Naive thymus-derived CD4-positive, alpha-beta T cell (primary cell): ENCODE measurements around the gene DCUN1D4. TPM values are rescaled to one million over a fixed set of nuclear protein-coding genes. Genes with fewer than 3 reads are reported as not detected.
A peak's percentile ranks its signal among the peaks of the same experiment; 100 is the strongest.

Source experiments
- ATAC-seq: fragments of 150-1000 bp; cut with Tn5 transposase; 2 replicates; pipeline ENCODE4 v1.10.0; 2021; ENCODE audit warnings: mild to moderate bottlenecking, moderate library complexity
- CTCF ChIA-PET: fragments of 350-600 bp; sonication (Branson Sonifier 250); formaldehyde crosslinking; loops from one replicate; lab custom pipeline; 2021; ENCODE audit warnings: antibody characterized with exemption; lab: Charles Lee
- POLR2A ChIA-PET: fragments of 350-600 bp; sonication (Branson Sonifier 250); formaldehyde crosslinking; loops from one replicate; lab custom pipeline; 2021; ENCODE audit warnings: antibody characterized with exemption, inconsistent platforms; lab: Charles Lee
- DNase-seq, 9 donors: peaks; one replicate each; pipeline versions ENCODE4 v3.0.0 to v3.0.0-alpha.2; 2020 to 2022; ENCODE audit warnings: mixed read lengths in 1 of 9
- H3K27ac ChIP-seq: one replicate; pipeline ENCODE4 v1.7.0; 2013; ENCODE audit warnings: mild to moderate bottlenecking, low read depth, low read length, moderate library complexity
- H3K27me3 ChIP-seq, 2 donors: one replicate each; pipeline ENCODE4 v1.7.0; 2013; ENCODE audit warnings: low read length in 2 of 2, mild to moderate bottlenecking in 2 of 2, moderate library complexity in 2 of 2; ENCODE audit not compliant: control insufficient read depth in 2 of 2, insufficient read depth in 2 of 2
- H3K36me3 ChIP-seq, 3 experiments: 1 replicate in 2 of 3; 2 replicates in 1 of 3; pipeline ENCODE4 v1.7.0; 2013; ENCODE audit warnings: low read length in 3 of 3, mild to moderate bottlenecking in 3 of 3, moderate library complexity in 1 of 3; ENCODE audit not compliant: insufficient read depth in 3 of 3, control insufficient read depth in 2 of 3
- H3K4me1 ChIP-seq, 2 donors: one replicate each; pipeline ENCODE4 v1.7.0; 2013; ENCODE audit warnings: low read length in 2 of 2, mild to moderate bottlenecking in 2 of 2, moderate library complexity in 1 of 2; ENCODE audit not compliant: control insufficient read depth in 2 of 2, insufficient read depth in 2 of 2
- H3K4me3 ChIP-seq: 2 replicates; pipeline ENCODE4 v1.7.0; 2013; ENCODE audit warnings: mild to moderate bottlenecking, low read length
- H3K9me3 ChIP-seq, 3 experiments: 1 replicate in 2 of 3; 2 replicates in 1 of 3; pipeline ENCODE4 v1.7.0; 2013; ENCODE audit warnings: low read length in 3 of 3; ENCODE audit not compliant: control insufficient read depth in 2 of 3
- H3K27ac Mint-ChIP-seq, 9 donors: one replicate each; pipeline ENCODE4 v1.8.0; 2020 to 2022; ENCODE audit warnings: mixed read lengths in 9 of 9, mild to moderate bottlenecking in 8 of 9, moderate library complexity in 5 of 9, inconsistent platforms in 2 of 9
- H3K27me3 Mint-ChIP-seq, 5 donors: one replicate each; pipeline ENCODE4 v1.8.0; 2021 to 2022; ENCODE audit warnings: mixed read lengths in 5 of 5, mild to moderate bottlenecking in 1 of 5
- H3K36me3 Mint-ChIP-seq, 5 donors: one replicate each; pipeline ENCODE4 v1.8.0; 2020 to 2022; ENCODE audit warnings: mixed read lengths in 5 of 5, mild to moderate bottlenecking in 3 of 5, inconsistent platforms in 1 of 5
- H3K4me1 Mint-ChIP-seq, 7 donors: one replicate each; pipeline ENCODE4 v1.8.0; 2020 to 2022; ENCODE audit warnings: mixed read lengths in 7 of 7, mild to moderate bottlenecking in 3 of 7, inconsistent platforms in 1 of 7
- H3K4me3 Mint-ChIP-seq, 10 donors: one replicate each; pipeline ENCODE4 v1.8.0; 2020 to 2022; ENCODE audit warnings: mild to moderate bottlenecking in 10 of 10, mixed read lengths in 10 of 10, moderate library complexity in 6 of 10, inconsistent platforms in 2 of 10
- H3K9me3 Mint-ChIP-seq, 11 donors: one replicate each; pipeline ENCODE4 v1.8.0; 2020 to 2022; ENCODE audit warnings: mixed read lengths in 11 of 11, mild to moderate bottlenecking in 4 of 11, inconsistent platforms in 1 of 11, moderate library complexity in 1 of 11
- intact Hi-C, 2 donors: fragments of 100-400 bp; cut with micrococcal nuclease; formaldehyde crosslinking; loops; one replicate each; pipeline ENCODE4 v1.15.1; 2023
- polyA plus RNA-seq, 2 donors: library from polyadenylated mRNA; unstranded; fragments of 300-500 nt; fragmentation: Illumina TruSeq; gene quantifications; one replicate each; pipeline ENCODE4 v1.2.3, GENCODE V29; 2021
- total RNA-seq, 6 experiments: library from RNA in 5 of 6; stranded (reverse) in 5 of 6; gene quantifications; 1 replicate in 5 of 6; 2 replicates in 1 of 6; pipeline ENCODE4 v1.2.3 and lab custom pipeline; 2021 to 2026

DCUN1D4 gene
- total and polyA plus RNA-seq, 7 experiments from 2014 or later: 15.4 to 60.7 (median 31.4) TPM

DNA sequence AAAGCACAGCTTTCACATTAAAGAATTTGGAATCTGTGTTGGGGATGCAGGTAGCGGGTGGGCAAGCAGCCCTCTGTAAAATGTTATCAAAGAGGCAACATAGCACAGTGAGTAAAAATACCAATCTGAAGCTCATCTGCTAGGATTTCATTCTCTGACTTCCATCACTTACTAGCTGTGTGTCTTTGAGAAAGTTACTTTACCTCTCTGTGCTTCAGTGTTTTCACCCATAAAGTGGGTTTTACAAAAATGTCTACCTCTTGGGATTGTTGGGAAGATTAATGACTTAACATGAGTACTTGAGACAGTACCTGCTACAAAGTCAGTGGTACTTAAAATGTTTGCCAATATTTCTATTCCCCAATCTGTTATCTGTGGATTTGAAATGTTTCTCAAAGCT, 7.9 kb upstream of the DCUN1D4 start:
- CTCF ChIA-PET: no interaction called here
- H3K27me3 Mint-ChIP-seq: peaks cover 2 to 6% (median 5%) of the 10 kb centered on the region in 5 donors
- H3K4me1 Mint-ChIP-seq: no peaks in the 10 kb centered on the region
- peaks cover 0 to 1% (median 0%) of the 10 kb centered on the region in 11 donors for H3K9me3 Mint-ChIP-seq
- Histone ChIP-seq H3K36me3 (no peaks in the 10 kb centered on the region), H3K4me3 (no peak overlapping the region), H3K27ac (no peak overlapping the region), H3K9me3 (no peaks in the 10 kb centered on the region), H3K4me1 (no peaks in the 10 kb centered on the region), H3K27me3 (no peaks in the 10 kb centered on the region)
- ATAC-seq (no peak), DNase-seq (no peak)
- H3K36me3 Mint-ChIP-seq: no peaks in the 10 kb centered on the region
- no peak overlapping the region for H3K4me3 Mint-ChIP-seq
- no peak overlapping the region for H3K27ac Mint-ChIP-seq
- intact Hi-C loops: no loop called here
- POLR2A ChIA-PET: no interaction called here

DNA sequence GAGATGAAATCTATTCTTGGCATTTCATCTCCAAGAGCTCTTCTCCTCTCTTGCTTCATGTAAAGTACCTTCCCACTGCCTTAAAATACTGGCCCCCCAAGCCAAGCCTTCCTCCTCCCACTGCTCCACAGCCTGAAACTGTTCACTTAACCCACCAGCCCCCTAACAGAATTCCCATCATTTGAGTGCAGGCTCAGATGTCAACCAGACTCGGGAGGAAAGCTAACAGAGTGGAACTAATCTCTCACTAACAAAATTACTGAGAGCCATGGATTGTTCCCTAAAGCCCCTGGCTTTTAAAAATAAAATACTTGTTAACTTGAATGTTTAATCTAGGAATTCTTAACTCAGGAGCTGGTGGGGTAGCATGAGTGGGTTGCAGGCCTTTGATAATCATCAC, 7.1 kb upstream of the DCUN1D4 start:
- intact Hi-C loops: no loop called here
- no peaks in the 10 kb centered on the region for H3K4me1 Mint-ChIP-seq

DNA sequence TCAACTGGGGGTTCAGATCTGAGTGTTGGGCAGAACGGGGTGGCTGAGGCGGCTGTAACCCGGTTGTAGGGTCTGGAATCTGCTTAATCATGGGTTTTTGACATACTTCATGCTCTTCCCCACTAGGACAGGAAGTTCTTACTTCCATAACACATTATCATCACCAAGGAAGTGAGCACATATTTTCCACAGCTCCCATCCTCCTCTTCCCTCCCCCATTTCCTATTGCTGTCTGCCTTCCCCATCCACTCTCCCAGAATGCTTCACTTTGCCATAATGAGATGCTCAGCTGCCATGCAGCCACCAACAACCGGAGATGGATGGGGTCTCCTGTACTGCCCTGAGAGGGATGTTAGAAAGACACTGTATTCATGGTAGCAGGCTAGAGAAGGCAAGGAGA, 6.4 kb upstream of the DCUN1D4 start:
- Mint-ChIP-seq H3K4me1 (no peaks in the 10 kb centered on the region), H3K36me3 (no peaks in the 10 kb centered on the region), H3K27ac (no peak overlapping the region), H3K27me3 (peaks cover 0 to 8% (median 5%) of the 10 kb centered on the region in 5 donors), H3K4me3 (no peak overlapping the region), H3K9me3 (peaks cover 0 to 1% (median 0%) of the 10 kb centered on the region in 11 donors)
- Histone ChIP-seq H3K4me3 (no peak overlapping the region), H3K36me3 (no peaks in the 10 kb centered on the region), H3K27me3 (no peaks in the 10 kb centered on the region), H3K9me3 (no peaks in the 10 kb centered on the region), H3K27ac (no peak overlapping the region), H3K4me1 (no peaks in the 10 kb centered on the region)
- intact Hi-C loops: no loop called here
- DNase-seq (no peak), ATAC-seq (no peak)
- ChIA-PET POLR2A (no interaction called here), CTCF (no interaction called here)

More for the DNA sequence above, 7.1 kb upstream of the DCUN1D4 start:
- H3K27me3 ChIP-seq: no peaks in the 10 kb centered on the region
- no peaks in the 10 kb centered on the region for H3K4me1 ChIP-seq
- CTCF ChIA-PET: no interaction called here
- Mint-ChIP-seq H3K9me3 (peaks cover 0 to 1% (median 0%) of the 10 kb centered on the region in 11 donors), H3K4me3 (no peak overlapping the region), H3K36me3 (no peaks in the 10 kb centered on the region), H3K27ac (no peak overlapping the region), H3K27me3 (peaks cover 4 to 8% (median 5%) of the 10 kb centered on the region in 5 donors)
- POLR2A ChIA-PET: no interaction called here
- H3K9me3 ChIP-seq: no peaks in the 10 kb centered on the region
- no peaks in the 10 kb centered on the region for H3K36me3 ChIP-seq
- H3K4me3 ChIP-seq: no peak overlapping the region
- no peak overlapping the region for H3K27ac ChIP-seq
- DNase-seq: no peak
- ATAC-seq: no peak

DNA sequence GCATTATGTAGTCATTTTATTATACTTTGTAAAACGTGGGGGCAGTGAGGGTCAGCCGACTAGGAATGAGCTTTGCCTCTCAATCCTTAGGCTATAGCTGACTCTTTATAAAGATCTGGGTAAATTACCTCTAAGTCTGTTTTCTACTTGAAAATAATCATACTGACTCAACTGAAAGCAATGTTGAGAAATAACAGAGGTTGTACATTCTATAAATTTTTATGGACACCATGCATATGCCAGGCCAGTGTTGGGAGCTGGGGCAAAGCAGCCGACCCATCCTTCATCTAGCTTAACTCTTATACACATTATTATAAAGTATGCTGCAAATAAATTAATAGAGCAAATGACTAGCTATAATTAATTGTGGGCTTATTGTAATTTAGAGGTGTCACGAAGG, 2.2 kb upstream of the DCUN1D4 start:
- Histone ChIP-seq H3K4me3 (no peak overlapping the region), H3K36me3 (peaks cover 0 to 12% (median 0%) of the 10 kb centered on the region in 3 experiments), H3K27me3 (no peaks in the 10 kb centered on the region), H3K4me1 (peaks cover 4% of the 10 kb centered on the region in 2 donors), H3K27ac (no peak overlapping the region), H3K9me3 (no peaks in the 10 kb centered on the region)
- CTCF ChIA-PET: interaction anchor here (1.4 kb wide), 1 partner anchor 9 kb away, joined by 6 read pairs; no protein-coding TSS in a partner anchor
- Mint-ChIP-seq H3K27ac (peak overlapping the region in 1 of 9 donors; percentile 49), H3K36me3 (peaks cover 0 to 5% (median 0%) of the 10 kb centered on the region in 5 donors), H3K27me3 (peaks cover 0 to 11% (median 2%) of the 10 kb centered on the region in 5 donors), H3K4me3 (peak overlapping the region in 1 of 10 donors; percentile 18), H3K9me3 (peaks cover 0 to 1% (median 0%) of the 10 kb centered on the region in 11 donors), H3K4me1 (peaks cover 5 to 19% (median 15%) of the 10 kb centered on the region in 7 donors)
- POLR2A ChIA-PET: no interaction called here
- intact Hi-C loops: loop anchor here (5.0 to 10.0 kb wide), 4 partner anchors 814 to 1537 kb away; partner anchors contain the start of genes USP46 (in 2 of the 2), FIP1L1 (in 1 of the 2) and RASL11B (in 1 of the 2)
- DNase-seq (no peak), ATAC-seq (no peak)

DNA sequence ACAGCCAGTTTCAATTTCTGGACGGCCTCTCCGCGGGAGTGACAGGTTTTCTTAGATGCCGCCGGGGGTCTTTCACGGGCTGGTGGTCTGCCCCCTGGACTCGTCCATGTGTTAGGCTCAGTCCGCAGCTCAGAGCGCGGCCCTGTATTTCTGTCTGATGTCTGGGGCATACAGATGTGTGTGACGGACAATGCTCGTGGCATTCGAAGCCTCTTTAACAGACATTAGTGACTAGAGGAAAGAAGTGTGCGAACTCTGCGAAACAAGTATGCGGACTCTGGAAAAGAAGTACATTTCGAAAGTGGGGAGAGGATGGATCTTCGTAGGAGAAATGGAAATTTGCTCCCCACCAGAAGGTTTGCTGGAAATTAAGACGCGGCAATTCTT, 793 bp upstream of the DCUN1D4 start:
- Mint-ChIP-seq H3K27me3 (peaks cover 0 to 11% (median 0%) of the 10 kb centered on the region in 5 donors), H3K9me3 (peaks cover 0 to 1% (median 0%) of the 10 kb centered on the region in 11 donors), H3K27ac (peak overlapping the region; percentile 87 to 98 (median 92)), H3K4me1 (peaks cover 5 to 24% (median 19%) of the 10 kb centered on the region in 7 donors), H3K36me3 (peaks cover 0 to 5% (median 0%) of the 10 kb centered on the region in 5 donors), H3K4me3 (peak overlapping the region; percentile 91 to 100 (median 96))
- Histone ChIP-seq H3K4me3 (peak overlapping the region; percentile 68), H3K27me3 (no peaks in the 10 kb centered on the region), H3K4me1 (peaks cover 4% of the 10 kb centered on the region in 2 donors), H3K27ac (peak overlapping the region; percentile 72), H3K36me3 (peaks cover 0 to 12% (median 0%) of the 10 kb centered on the region in 3 experiments), H3K9me3 (no peaks in the 10 kb centered on the region)
- POLR2A ChIA-PET: interaction anchor here (1.1 to 1.8 kb wide), 3 partner anchors 9 to 870 kb away, joined by 3 to 13 read pairs (median 4); no protein-coding TSS in a partner anchor
- CTCF ChIA-PET: interaction anchor here (1.1 kb wide), 1 partner anchor 16 kb away, joined by 4 read pairs; no protein-coding TSS in a partner anchor
- DNase-seq (peak in 2 of 9 donors; percentile 4 to 24), ATAC-seq (no peak)
- intact Hi-C loops: loop anchor here (1.0 to 10.0 kb wide), 6 partner anchors 53 to 1535 kb away; partner anchors contain the start of genes RASL11B (in 2 of the 2), USP46 (in 2 of the 2) and FIP1L1 (in 1 of the 2)

DNA sequence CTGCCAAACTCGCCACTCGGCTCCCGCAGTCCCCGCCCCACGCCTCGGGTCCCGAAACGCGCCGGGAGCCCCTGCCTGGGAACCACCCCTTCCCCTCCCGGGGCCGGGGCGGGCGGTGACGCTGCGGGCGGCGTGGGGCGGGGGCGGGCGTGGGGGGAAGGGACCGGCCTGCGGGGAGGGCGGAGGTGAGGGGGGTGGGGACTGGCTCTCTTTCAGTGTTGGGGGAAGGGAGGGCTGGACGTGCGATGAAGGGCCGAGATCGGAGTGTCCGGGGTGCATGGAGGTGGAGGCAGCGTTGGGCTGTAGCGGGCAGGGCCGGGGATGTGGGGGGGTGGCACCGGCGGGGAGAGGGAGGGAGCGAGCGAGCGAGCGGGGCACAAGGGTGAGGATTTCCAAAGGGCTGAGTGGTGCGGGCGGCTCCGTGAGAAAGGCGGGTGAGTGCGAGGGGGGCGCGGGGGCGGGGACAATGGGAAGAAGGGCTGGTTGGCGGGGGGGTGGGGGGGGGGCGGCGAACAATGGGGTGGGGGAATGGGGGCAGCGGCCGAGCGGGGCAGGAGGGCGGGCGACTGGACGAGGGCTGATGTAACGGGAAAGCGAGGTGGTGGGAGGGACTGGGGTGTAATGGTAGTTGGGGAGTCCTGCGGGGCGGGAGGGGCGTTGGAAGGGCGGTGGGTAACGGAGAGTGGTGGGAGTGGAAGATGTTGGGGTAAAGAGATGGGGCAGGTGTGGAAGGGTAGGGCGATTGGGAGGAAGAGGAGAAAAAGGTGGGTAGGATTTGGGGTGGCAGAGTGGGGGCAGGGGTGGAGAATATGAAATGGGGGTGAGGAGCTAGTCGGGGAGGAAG, 578 bp downstream of the DCUN1D4 start:
- Histone ChIP-seq H3K27me3 (no peaks in the 10 kb centered on the region), H3K4me3 (peak overlapping the region; percentile 85), H3K36me3 (peaks cover 0 to 12% (median 0%) of the 10 kb centered on the region in 3 experiments), H3K4me1 (peaks cover 4% of the 10 kb centered on the region in 2 donors), H3K27ac (peak overlapping the region; percentile 76), H3K9me3 (no peaks in the 10 kb centered on the region)
- POLR2A ChIA-PET: interaction anchor here (0.7 to 1.8 kb wide), 5 partner anchors 8 to 1144 kb away, joined by 3 to 13 read pairs (median 3); no protein-coding TSS in a partner anchor
- intact Hi-C loops: loop anchor here (1.0 to 10.0 kb wide), 11 partner anchors 12 to 1534 kb away; partner anchors contain the start of genes SGCB (in 2 of the 2), USP46 (in 2 of the 2), FIP1L1 (in 1 of the 2) and RASL11B (in 1 of the 2)
- ATAC-seq (peak; percentile 17), DNase-seq (peak in 7 of 9 donors; percentile 20 to 81 (median 42))
- CTCF ChIA-PET: interaction anchor here (1.1 kb wide), 1 partner anchor 15 kb away, joined by 4 read pairs; no protein-coding TSS in a partner anchor
- peak overlapping the region; percentile 86 to 98 (median 91) for H3K27ac Mint-ChIP-seq
- H3K4me1 Mint-ChIP-seq: peaks cover 12 to 36% (median 28%) of the 10 kb centered on the region in 7 donors
- peaks cover 0 to 1% (median 0%) of the 10 kb centered on the region in 11 donors for H3K9me3 Mint-ChIP-seq
- H3K4me3 Mint-ChIP-seq: peak overlapping the region; percentile 90 to 100 (median 96)
- peaks cover 0 to 5% (median 0%) of the 10 kb centered on the region in 5 donors for H3K36me3 Mint-ChIP-seq
- peaks cover 0 to 11% (median 0%) of the 10 kb centered on the region in 5 donors for H3K27me3 Mint-ChIP-seq
